OCI-LY3 (cell line): Measurements from ENCODE around the gene KBTBD4.

ENCODE experiments used
- EZH2phosphoT487 ChIP-seq: fragments of 200-600 bp; shearing (Covaris generic); IDR thresholded peaks from 2 replicates; pipeline ENCODE4 v1.6.1; 2018; ENCODE audit warnings: antibody characterized with exemption, mixed run types, low read depth
- TF ChIP-seq, protein P1 (sequence below): fragments of 200-600, 300-600 bp; sonication (generic); IDR thresholded peaks from 2 replicates; pipeline ENCODE4 v1.5.1; 2014; ENCODE audit warnings: antibody characterized with exemption, low read length, low read depth

DNA sequence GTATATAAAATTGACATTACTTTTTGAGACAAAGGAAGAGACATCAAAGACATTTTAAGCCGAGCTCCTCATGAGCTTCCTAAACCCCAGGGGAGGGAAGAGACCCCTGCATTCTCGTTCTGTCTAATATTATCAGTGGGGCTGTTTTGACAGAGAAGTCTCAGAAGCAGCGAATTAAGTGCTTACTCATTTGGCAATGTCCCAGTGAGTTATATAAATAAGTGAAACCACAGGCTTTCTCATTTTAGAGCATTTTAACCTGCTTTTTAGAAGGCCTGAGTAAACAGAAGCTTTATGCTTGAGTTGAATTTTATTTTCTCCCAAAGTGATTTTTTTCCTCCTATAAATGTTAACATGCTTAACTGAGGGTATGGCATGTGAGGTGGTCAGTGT is 38.6 kb upstream of the KBTBD4 start:
- TF ChIP-seq, protein P1, sequence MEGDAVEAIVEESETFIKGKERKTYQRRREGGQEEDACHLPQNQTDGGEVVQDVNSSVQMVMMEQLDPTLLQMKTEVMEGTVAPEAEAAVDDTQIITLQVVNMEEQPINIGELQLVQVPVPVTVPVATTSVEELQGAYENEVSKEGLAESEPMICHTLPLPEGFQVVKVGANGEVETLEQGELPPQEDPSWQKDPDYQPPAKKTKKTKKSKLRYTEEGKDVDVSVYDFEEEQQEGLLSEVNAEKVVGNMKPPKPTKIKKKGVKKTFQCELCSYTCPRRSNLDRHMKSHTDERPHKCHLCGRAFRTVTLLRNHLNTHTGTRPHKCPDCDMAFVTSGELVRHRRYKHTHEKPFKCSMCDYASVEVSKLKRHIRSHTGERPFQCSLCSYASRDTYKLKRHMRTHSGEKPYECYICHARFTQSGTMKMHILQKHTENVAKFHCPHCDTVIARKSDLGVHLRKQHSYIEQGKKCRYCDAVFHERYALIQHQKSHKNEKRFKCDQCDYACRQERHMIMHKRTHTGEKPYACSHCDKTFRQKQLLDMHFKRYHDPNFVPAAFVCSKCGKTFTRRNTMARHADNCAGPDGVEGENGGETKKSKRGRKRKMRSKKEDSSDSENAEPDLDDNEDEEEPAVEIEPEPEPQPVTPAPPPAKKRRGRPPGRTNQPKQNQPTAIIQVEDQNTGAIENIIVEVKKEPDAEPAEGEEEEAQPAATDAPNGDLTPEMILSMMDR = no peak
- TF ChIP-seq EZH2phosphoT487 = no peak
